Right lung (tissue), 5 donors: ENCODE data around the gene CREB1. TPM values are rescaled to one million over a fixed set of nuclear protein-coding genes. Genes with fewer than 3 reads are reported as not detected.
"Not testable (repeated sequence)": the region's sequence is repeated elsewhere in the genome, so short reads cannot be mapped to it uniquely, and the experiment has no call there.

ENCODE experiments used
- DNase-seq, 2 donors: peaks; one replicate each; pipeline ENCODE4 v3.0.0-alpha.2; 2013
- polyA plus RNA-seq, 5 donors: library from polyadenylated mRNA; unstranded; fragments of 120-200 nt; gene quantifications; one replicate each; pipeline versions ENCODE4 v1.2.1 to v1.2.3, GENCODE V29; 2013; ENCODE audit warnings: inconsistent platforms in 1 of 5, low replicate concordance in 1 of 5; ENCODE audit not compliant: insufficient read length in 5 of 5, insufficient read depth in 1 of 5

The CREB1 gene
- polyA plus RNA-seq, 5 donors = 42.9 to 83.4 (median 76.0) TPM

- no peak for DNase-seq
These were observed 83.0 kb downstream of the CREB1 start for GRCh38 chr2:207612714-207613113.

GRCh38 chr2:207614824-207615223 lies 85.1 kb downstream of the CREB1 start:
- DNase-seq = no peak

GRCh38 chr2:207616185-207616584 lies 86.4 kb downstream of the CREB1 start:
- no peak for DNase-seq

GRCh38 chr2:207617011-207617671 lies 87.4 kb downstream of the CREB1 start:
- DNase-seq = peak; percentile 24 to 31

- DNase-seq = no peak
These were observed 90.0 kb downstream of the CREB1 start for GRCh38 chr2:207619764-207620203.

- DNase-seq = no peak
These were observed 91.8 kb downstream of the CREB1 start for GRCh38 chr2:207621501-207622039.

GRCh38 chr2:207624185-207625013 lies 94.6 kb downstream of the CREB1 start:
- peak; percentile 58 to 62 for DNase-seq

GRCh38 chr2:207625014-207625907 lies 95.5 kb downstream of the CREB1 start, which contains the start of gene METTL21A:
Gene METTL21A, minus strand, starts transcription at chr2:207625394. Its CDS starts 1,019 bp downstream, at chr2:207624375.
- DNase-seq = peak; percentile 82 to 84

GRCh38 chr2:207629553-207629952 lies 99.8 kb downstream of the CREB1 start:
- no peak for DNase-seq

- DNase-seq = no peak
These were observed 100.7 kb downstream of the CREB1 start for GRCh38 chr2:207630491-207630890.

GRCh38 chr2:207632575-207633493 lies 103.1 kb downstream of the CREB1 start:
- no peak for DNase-seq

GRCh38 chr2:207633686-207634085 lies 103.9 kb downstream of the CREB1 start:
- DNase-seq = no peak

- DNase-seq = no peak
These were observed 105.9 kb downstream of the CREB1 start for GRCh38 chr2:207635468-207636200.

- not testable (repeated sequence) for DNase-seq
These were observed 109.5 kb downstream of the CREB1 start for GRCh38 chr2:207639288-207639687.

GRCh38 chr2:207640160-207640559 lies 110.4 kb downstream of the CREB1 start:
- DNase-seq = no peak

GRCh38 chr2:207640661-207641060 lies 110.9 kb downstream of the CREB1 start:
- no peak for DNase-seq

- DNase-seq = no peak
These were observed 114.1 kb downstream of the CREB1 start for GRCh38 chr2:207643892-207644291.

- not testable (repeated sequence) for DNase-seq
These were observed 116.8 kb downstream of the CREB1 start for GRCh38 chr2:207646582-207646981.
